GM12801 (cell line): Measurements from ENCODE around the gene SRSF3.

ENCODE experiments used
- TF ChIP-seq, protein P1 (sequence below): IDR thresholded peaks from one replicate; pipeline ENCODE4 v1.5.1; 2011; ENCODE audit warnings: control low read depth; ENCODE audit not compliant: insufficient read length; ENCODE audit errors: extremely low read depth

Gene SRSF3

DNA sequence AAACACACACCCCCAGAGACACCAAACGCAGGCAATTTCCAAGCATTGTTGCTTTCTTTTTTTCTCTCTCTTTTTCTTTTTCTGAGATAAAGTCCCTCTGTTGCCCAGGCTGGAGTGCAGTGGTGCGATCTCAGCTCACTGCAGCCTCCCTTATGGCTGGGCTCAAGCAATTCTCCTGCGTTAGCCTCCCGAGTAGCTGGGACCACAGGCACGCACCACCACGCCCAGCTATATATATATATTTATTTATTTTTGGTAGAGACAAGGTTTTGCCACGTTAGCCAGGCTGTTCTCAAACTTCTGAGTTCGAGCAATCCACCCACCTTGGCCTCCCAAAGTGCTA is 14.0 kb upstream of the SRSF3 start:
- TF ChIP-seq, protein P1, sequence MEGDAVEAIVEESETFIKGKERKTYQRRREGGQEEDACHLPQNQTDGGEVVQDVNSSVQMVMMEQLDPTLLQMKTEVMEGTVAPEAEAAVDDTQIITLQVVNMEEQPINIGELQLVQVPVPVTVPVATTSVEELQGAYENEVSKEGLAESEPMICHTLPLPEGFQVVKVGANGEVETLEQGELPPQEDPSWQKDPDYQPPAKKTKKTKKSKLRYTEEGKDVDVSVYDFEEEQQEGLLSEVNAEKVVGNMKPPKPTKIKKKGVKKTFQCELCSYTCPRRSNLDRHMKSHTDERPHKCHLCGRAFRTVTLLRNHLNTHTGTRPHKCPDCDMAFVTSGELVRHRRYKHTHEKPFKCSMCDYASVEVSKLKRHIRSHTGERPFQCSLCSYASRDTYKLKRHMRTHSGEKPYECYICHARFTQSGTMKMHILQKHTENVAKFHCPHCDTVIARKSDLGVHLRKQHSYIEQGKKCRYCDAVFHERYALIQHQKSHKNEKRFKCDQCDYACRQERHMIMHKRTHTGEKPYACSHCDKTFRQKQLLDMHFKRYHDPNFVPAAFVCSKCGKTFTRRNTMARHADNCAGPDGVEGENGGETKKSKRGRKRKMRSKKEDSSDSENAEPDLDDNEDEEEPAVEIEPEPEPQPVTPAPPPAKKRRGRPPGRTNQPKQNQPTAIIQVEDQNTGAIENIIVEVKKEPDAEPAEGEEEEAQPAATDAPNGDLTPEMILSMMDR = no peak

DNA sequence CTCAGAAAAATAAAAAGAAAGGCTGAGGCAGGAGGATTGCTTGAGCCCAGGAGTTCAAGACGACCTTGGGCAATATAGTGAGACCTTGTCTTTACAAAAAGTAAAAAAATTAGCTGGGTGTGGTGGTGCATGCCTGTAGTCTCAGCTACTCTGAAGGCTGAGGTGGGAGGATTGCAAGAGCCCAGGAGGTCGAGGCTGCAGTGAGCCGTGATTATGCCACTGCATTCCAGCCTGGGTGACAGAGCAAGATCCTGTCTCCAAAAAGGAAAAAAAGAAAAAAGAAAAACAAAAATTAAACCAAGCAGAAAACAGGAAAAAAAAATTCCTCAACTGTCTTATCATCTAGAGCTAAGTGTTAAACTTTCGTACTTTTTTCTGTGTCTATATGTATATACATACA is 12.4 kb upstream of the SRSF3 start:
- TF ChIP-seq, protein P1 = no peak

DNA sequence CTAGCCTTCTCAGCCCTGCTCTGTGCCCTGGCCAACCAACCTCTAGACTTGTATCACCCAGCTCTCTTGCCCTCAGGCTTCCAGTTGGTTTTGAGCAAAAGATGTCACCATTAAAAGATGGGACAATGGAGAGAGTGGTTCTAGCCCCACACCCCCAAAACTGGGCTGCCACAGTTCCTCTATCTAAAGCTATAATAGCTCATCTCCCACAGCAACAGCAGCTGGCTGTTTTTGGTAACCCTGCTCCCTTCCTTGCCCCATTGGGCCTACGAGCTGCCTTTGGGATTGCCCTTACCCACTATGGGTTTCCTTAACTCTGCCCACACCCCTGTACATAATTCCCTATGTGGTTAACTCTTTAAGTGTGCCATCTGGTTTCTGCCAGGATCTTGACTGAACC is 7.6 kb upstream of the SRSF3 start:
- TF ChIP-seq, protein P1 = no peak

DNA sequence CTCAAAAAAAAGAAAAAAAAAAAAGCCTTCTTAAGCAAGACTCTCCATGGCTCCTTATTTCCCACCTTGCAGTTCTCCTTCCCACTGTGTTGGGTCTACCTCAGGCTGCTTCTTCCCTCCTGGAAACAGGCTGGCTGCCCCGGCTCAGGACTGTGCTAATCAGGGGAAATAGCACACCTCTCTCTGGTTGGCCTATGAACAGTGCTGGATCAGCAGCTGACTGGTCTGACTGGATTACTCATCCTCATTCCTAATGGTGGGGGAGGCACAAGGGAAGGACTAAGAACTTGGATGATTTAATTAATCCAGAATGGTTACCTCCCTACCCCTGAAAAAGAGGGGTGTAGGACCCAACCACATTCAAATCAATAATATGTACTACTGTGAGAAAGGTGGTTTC is 3.9 kb upstream of the SRSF3 start:
- TF ChIP-seq, protein P1 = no peak

DNA sequence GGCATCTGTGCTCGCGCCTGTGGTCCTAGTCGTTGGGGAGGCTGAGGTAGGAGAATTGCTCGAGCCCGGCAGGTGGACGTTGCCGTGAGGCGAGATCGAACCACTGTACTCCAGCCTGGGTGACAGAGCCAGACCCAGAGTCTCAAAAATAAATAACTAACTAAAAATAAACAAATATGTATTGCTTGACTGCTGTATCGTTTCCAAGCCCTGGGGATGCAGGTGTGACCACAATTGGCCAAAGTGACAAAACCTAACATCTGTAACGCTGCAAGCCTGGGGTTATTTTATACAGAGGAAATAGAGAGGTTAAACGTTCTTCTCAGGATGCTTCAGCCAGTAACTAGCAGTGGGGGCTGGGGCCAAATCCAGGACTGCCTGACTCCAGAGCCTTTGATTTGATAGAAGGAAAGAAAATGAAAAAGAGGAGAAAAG is 1.9 kb upstream of the SRSF3 start:
- TF ChIP-seq, protein P1 = no peak

DNA sequence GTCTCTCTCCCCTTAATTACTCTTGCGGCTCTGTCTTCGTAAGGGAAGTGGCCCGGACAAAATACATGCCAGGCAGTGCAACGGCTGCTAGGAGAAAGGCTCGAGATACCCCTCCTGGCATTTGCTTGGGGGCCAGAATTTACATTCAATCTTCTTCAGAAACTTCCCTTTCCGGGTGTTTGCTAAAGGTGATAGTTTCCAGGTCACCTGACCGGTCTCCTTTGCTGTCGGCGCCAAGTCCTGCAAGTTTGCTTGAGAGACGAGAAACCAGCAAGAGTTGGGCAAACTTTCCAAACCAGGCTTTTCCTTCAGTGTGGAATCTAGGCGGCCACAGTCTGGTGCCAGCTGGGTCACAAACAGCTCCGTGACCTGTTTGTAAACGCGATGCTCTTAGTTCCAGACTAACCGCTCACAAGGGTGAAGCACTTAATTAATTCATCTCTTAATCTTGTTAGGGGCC is 563 bp upstream of the SRSF3 start:
- TF ChIP-seq, protein P1 = no peak

DNA sequence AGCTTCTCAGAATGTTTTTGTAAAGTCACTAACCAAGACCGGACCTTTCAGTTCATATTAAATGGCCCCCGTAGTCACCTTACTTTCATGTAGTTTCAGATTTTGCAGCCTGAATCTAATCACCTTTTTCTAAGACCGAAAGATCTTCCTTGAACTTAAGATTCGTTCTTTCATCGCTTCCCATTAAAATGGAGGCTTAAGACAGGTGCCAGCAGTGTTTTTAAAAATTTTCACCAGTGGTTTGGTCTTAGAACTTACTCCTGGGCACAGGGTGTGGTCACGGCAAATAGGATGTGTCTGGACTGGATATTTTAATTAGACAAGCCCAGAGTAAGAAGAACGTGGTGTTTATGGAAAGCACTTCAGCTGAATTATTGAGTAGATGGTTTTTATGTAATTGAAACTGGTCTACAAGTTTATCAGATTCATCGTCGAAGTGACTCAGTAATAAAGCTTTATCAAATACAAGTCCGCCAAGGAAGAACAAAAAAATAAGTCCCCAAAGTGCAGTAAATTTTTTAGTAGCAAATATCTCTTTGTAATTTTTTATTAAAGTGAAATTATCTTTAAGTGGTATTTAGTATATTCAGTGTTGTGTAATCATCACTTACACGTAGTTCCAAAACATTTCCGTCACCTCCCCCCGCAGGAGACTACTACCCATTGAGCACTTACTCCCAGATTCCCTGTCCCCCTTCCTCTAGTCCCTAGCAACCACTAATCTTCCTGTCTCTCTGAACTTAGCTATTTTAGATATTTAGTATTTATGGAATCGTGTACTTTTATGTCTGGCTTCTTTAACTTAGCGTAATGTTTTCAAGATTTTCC is 868 bp downstream of the SRSF3 start:
- TF ChIP-seq, protein P1 = no peak
